HG03432 (cell line): ENCODE data around the gene PHAF1.

ENCODE experiments used
- ATAC-seq: cut with Tn5 transposase; IDR thresholded peaks from one replicate; pipeline ENCODE4 v1.9.1; 2021; ENCODE audit warnings: mild to moderate bottlenecking, moderate library complexity; ENCODE audit not compliant: unreplicated experiment

The PHAF1 gene

DNA sequence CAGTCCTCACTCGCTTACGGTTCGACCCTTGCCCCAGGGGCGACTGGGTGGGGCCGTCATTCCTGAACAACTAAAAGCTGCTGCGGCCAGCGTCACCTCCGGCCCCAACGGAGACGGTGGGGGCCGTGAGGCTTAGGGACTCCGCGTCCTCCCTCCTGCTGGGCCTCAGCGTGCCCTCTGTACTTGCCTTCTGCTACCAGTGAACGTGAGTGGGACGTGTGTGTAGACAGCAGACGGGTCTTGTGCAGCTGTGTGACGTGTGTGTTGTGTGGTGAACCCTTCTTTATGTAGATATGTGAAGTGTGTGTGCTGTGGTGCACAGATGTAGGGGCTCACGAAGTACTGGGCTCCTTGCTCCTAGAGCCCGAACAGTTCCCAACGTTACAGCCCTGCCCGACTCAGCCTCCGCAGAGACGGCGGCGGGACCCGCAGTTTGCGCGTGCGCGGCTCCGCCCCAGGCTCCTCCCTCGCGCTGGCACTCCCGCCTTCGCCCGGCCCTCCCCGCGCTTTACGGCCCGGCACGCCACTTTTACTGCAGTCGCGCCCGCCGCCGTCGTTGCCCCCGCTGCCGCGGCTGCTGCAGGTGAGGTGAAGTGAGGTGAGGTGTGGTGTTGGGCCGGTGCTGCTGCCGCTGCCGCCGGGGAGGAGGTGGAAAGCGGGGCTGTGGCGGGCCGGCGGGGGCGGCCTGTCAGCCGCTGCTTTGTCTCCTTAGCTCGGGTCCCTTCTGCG is at the start of gene PHAF1:
TSS of gene PHAF1 (plus strand) at position 535 of the 729 bp plus-strand sequence. CDS start 235 bp downstream, outside the sequence.
- peak; percentile 87 for ATAC-seq

DNA sequence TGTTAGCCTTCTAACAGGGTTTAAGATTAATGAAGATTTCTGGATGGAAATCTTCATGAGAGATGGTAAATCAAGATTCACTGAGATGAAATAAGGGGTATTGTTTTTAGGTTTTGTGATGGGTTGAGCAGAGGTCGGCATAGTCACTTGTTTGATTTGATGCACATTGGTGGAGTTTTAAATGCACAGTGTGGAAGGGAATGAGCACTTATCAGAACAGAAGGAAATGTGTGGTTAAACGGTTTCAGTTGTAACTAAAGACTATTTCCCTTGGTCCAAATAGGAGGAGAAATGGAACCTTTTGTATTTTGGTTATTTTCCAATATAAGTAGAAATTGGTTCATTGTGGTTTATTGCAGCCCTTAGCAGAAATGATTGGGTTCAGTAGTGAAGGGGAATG is 46.7 kb upstream of the PHAF1 start:
- no peak for ATAC-seq

DNA sequence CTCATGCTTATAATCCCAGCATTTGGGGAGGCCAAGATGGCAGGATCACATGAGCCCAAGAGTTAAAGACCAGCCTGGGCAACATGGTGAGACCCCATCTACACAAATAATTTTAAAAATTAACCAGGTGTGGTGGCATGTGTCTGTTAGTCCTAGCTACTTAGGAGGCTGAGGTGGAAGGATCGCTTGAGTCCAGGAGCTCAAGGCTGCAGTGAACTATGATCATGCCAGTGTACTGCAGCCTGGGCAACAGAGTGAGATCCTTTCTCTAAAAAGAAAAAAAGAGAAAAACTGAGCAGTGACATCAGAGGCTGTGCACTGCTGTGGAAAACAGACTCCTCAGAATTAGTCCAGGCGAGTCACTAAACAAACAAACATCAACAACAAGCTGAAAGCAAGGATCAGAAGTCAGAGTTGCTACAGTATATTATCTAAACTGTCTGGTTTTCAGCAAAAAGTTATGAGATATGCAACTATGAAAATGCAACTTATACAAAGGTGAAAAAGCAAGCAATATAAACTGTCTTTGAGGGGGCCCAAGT is 41.5 kb upstream of the PHAF1 start:
- no peak for ATAC-seq

DNA sequence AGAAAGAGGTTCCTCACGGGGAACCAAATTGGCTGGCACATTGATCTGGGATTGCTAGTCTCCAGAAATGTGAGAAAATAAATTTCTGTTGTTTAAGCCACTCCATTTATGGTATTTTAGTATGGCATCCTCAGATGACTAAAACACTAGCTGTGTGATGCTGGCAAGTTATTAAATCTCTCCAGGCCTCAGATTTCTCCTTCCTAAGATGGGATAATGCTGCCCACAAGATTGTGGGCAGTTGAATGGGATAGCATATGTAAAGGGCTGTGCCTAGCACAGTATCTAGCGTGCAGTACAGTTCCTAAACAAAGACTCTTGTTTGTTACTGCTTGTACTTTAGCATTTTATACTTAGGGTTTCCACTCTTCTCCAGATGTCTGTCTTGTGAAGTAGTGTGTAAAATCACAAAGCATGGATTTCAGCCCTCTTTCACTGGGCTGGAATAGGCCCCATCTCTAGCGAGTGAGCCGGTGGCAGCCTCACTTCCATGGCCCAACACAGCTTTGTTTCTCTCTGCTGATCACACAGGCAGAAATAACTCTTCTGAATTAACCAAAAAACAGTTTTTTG is 38.2 kb upstream of the PHAF1 start:
- ATAC-seq = no peak

GRCh38 chr16:67075331-67075730 is 34.4 kb upstream of the PHAF1 start:
- no peak for ATAC-seq

GRCh38 chr16:67077871-67078270 is 31.9 kb upstream of the PHAF1 start:
- no peak for ATAC-seq

- ATAC-seq = no peak
These were observed 27.6 kb upstream of the PHAF1 start for GRCh38 chr16:67082100-67082499.

GRCh38 chr16:67082891-67083290 is 26.9 kb upstream of the PHAF1 start:
- no peak for ATAC-seq

GRCh38 chr16:67084345-67085028 is 25.3 kb upstream of the PHAF1 start:
- ATAC-seq = peak; percentile 85

- ATAC-seq = no peak
These were observed 22.9 kb upstream of the PHAF1 start for GRCh38 chr16:67086822-67087221.

- ATAC-seq = no peak
These were observed 22.4 kb upstream of the PHAF1 start for GRCh38 chr16:67087291-67087690.

- no peak for ATAC-seq
These were observed 21.9 kb upstream of the PHAF1 start for GRCh38 chr16:67087803-67088202.

GRCh38 chr16:67088551-67088950 is 21.2 kb upstream of the PHAF1 start:
- no peak for ATAC-seq

DNA sequence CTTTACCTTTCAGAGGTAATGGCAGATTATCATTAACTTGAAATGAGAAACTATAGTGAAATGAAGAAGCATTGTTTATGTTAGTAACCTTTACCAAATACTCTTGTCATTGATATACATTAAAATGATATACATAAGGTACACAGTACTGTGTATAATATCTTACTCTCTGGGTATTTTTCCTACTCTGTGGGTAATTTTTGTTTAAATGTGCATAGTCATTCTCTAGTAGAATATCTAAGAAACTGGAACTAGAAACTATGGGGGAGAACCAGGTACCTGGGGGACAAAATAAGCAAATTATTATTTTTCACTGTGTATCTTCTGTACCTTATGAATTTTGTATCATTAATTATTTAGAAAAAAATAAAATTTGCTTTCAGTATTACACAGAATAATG is 20.6 kb upstream of the PHAF1 start:
- no peak for ATAC-seq

DNA sequence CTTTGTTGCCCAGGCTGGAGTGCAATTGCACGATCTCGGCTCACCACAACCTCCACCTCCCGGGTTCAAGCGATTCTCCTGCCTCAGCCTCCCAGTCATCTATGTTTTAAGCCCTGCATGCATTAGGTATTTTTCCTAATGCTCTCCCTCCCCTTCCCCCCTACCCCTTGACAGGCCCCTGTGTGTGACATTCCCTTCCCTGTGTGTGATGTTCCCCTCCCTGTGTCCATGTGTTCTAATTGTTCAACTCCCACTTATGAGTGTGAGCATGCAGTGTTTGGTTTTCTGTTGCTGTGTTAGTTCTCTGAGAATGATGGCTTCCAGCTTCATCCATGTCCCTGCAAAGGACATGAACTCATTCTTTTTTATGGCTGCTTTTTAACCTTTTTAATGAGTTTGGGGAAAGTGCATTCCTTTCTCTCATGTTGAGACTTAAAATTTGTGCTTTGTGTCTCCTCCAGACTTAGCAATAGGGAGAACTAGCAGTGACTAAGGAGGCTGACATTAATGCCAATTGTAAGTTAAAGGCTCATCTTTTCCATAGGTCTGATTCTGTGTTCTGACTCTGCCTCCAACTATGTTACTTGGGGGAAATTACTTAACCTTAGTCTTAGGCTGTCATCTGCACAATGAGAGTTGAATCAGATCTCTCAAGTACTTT is 17.7 kb upstream of the PHAF1 start:
- no peak for ATAC-seq

DNA sequence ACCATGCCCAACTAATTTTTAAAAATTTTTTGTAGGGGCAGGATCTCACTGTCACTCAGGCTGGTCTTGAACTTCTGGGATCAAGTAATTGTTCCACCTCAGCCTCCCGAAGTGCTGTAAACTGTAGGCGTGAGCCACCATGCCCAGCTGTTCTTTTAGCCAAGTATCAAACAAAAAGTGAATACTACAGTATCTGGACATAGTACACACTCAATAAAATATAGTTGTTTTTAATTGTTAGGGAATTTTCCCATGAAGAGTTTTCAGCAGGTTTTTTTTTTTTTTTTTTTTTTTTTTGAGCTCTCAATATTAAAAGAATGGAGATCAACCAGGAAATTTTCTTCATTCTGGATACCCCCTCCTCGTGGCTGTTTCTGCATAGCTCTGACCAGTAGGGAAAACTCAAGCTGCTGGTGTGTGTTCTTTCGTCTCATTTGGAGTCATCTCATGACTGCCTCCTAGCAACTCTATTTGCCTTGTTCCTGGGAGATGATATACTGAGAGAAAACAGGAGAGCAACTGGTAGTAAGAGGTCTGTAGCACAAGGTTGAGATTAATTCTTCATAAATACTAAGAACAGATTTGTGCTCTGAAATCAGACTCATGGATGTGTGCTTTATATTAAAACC is 16.5 kb upstream of the PHAF1 start:
- no peak for ATAC-seq

DNA sequence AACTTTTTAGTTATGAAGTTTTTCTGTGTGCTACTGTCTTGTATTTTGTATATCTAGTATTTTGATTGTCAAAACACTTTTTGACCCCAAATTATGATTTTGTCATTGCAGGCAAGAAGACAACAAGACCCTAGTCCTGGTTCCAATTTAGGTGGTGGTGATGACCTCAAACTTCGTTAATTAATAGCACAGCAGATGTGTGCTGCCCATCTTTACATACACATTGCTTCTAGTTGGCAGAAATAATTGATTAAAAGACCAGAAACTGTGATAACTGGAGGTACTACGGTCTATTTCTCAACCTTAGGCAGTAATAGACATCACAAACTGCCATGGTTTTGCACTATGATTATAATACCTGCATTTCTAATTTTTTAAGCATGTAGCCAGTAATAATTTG is 11.1 kb upstream of the PHAF1 start:
- ATAC-seq = no peak

- ATAC-seq = no peak
These were observed 9.0 kb upstream of the PHAF1 start for GRCh38 chr16:67100569-67101310.

DNA sequence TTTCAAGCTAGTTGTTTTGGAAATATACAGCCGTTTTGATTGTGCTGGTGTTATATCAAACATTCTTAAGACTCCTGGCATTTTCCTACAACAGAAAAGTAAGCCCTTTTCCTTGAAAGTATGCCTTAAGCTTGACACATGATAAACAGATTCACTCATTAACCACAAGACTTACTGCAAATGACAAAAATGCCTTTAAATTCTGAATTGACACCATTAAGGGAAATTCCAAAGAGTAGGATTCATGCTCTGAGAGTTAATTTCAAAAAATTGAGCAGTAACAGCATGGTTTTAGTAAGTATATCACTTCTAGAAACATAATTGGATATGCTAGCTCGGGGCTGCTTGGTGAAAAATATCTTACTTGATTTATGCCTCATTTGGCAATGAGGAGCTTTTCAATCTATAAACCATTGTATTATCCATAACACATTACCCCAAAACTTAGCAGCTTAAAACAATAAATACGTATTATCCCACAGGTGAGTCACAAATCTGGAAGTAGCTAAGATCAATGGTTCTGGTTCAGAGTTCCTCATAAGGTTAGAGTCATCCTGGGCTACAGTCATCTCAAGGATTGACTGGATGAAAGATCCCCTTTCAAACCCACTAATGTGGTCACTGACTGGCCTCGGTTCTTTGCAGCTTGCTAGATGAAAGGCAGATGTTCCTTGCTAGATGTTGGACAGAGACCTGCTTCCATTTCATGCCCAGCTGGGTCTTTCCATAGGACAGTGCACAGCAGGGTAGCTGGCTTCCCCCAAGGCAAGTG is 8.2 kb upstream of the PHAF1 start:
- no peak for ATAC-seq
